ENCODE measurements around the gene GGTLC3.
"Not testable (repeated sequence)": the region's sequence is repeated elsewhere in the genome, so short reads cannot be mapped to it uniquely, and the experiment has no call there.

The GGTLC3 gene

GRCh38 chr22:18518061-18518460, at the start of gene GGTLC3:
TSS of gene GGTLC3 (minus strand) at chr22:18518161. CDS start at chr22:18517897, 264 bp downstream.
- FAIRE-seq; DNase-seq (ENCODE audit: insufficient read length, low spot score): not testable (repeated sequence)

GRCh38 chr22:18560099-18560974, 42.4 kb upstream of the GGTLC3 start:
- FAIRE-seq; DNase-seq (ENCODE audit: insufficient read length, low spot score): not testable (repeated sequence)

GRCh38 chr22:18558939-18559338, 41.0 kb upstream of the GGTLC3 start:
- not testable (repeated sequence) for DNase-seq (ENCODE audit: insufficient read length, low spot score); FAIRE-seq

- FAIRE-seq = not testable (repeated sequence)
These were observed 40.6 kb upstream of the GGTLC3 start for GRCh38 chr22:18558516-18558915.

GRCh38 chr22:18554280-18555256, 36.6 kb upstream of the GGTLC3 start:
- DNase-seq (ENCODE audit: insufficient read length, low spot score); FAIRE-seq: not testable (repeated sequence)

More at GRCh38 chr22:18558516-18558915, 40.6 kb upstream of the GGTLC3 start:
- not testable (repeated sequence) for DNase-seq (ENCODE audit: insufficient read length, low spot score)

- FAIRE-seq = not testable (repeated sequence)
These were observed 35.1 kb upstream of the GGTLC3 start for GRCh38 chr22:18552839-18553597.

GRCh38 chr22:18551046-18551445, 33.1 kb upstream of the GGTLC3 start:
- DNase-seq (ENCODE audit: insufficient read length, low spot score); FAIRE-seq: not testable (repeated sequence)

More at GRCh38 chr22:18552839-18553597, 35.1 kb upstream of the GGTLC3 start:
- not testable (repeated sequence) for DNase-seq (ENCODE audit: insufficient read length, low spot score)

GRCh38 chr22:18549458-18550179, 31.7 kb upstream of the GGTLC3 start:
- FAIRE-seq; DNase-seq (ENCODE audit: insufficient read length, low spot score): not testable (repeated sequence)

GRCh38 chr22:18544615-18545014, 26.7 kb upstream of the GGTLC3 start:
- DNase-seq (ENCODE audit: insufficient read length, low spot score); FAIRE-seq: not testable (repeated sequence)

GRCh38 chr22:18543400-18543799, 25.4 kb upstream of the GGTLC3 start:
- DNase-seq (ENCODE audit: insufficient read length, low spot score); FAIRE-seq: not testable (repeated sequence)

GRCh38 chr22:18539994-18540393, 22.0 kb upstream of the GGTLC3 start:
- FAIRE-seq; DNase-seq (ENCODE audit: insufficient read length, low spot score): not testable (repeated sequence)

- FAIRE-seq = not testable (repeated sequence)
These were observed 16.4 kb upstream of the GGTLC3 start for GRCh38 chr22:18534315-18534714.

GRCh38 chr22:18533633-18534032, 15.7 kb upstream of the GGTLC3 start:
- FAIRE-seq; DNase-seq (ENCODE audit: insufficient read length, low spot score): not testable (repeated sequence)

More at GRCh38 chr22:18534315-18534714, 16.4 kb upstream of the GGTLC3 start:
- not testable (repeated sequence) for DNase-seq (ENCODE audit: insufficient read length, low spot score)

- not testable (repeated sequence) for DNase-seq (ENCODE audit: insufficient read length, low spot score)
These were observed 11.6 kb upstream of the GGTLC3 start for GRCh38 chr22:18529416-18530145.

GRCh38 chr22:18528597-18529415, 10.8 kb upstream of the GGTLC3 start:
- FAIRE-seq; DNase-seq (ENCODE audit: insufficient read length, low spot score): not testable (repeated sequence)

More at GRCh38 chr22:18529416-18530145, 11.6 kb upstream of the GGTLC3 start:
- FAIRE-seq = not testable (repeated sequence)

GRCh38 chr22:18527752-18528596, 10.0 kb upstream of the GGTLC3 start, which contains the start of gene TMEM191B:
TSS of gene TMEM191B (plus strand) at chr22:18527802. CDS start at chr22:18527981, 179 bp downstream.
- FAIRE-seq; DNase-seq (ENCODE audit: insufficient read length, low spot score): not testable (repeated sequence)
